NCI-H1092 (cell line): Measurements from ENCODE around the gene PARD3B.

Experiments
- DNase-seq: peaks from one replicate; lab custom pipeline; 2025; lab: John Stamatoyannopoulos, UW

Gene PARD3B

DNA sequence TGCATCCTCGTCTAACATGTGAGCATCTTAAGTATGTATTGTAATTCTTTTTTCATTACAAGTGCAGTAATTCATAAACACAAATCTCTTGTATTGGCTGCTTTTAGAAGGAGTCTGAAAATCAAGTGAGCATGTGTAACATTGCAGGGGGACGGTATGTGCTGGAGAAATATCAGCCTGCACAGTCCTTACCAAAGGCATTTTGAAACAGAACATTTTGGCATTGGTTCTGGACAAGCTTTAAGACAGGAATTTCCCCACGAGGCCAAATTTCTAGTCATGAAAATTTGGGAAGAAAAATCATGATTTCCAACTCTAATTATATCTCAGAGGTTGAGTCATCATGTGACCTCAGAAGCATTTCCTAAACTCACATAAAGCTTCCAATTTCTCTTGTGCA lies 1112.3 kb downstream of the PARD3B start:
- no peak for DNase-seq

DNA sequence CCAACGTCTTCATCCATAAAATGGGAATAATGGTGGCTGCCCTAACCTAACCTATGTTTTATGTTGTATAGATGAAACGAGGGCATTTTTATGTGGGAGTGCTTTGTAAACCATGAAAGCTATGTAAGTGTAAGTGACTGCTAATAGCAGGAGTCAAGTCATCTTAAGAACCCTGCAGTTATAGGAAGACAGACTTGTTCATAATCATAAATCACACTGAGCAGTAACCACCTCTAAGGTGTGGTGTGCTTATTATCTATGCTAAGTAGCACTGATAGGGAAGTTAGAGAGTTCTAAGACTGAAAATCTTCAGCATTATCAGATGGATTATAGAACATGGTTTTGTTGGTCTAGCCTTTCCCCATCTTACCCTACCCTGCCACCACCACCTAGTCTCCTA lies 1112.8 kb downstream of the PARD3B start:
- no peak for DNase-seq

- no peak for DNase-seq
Measured at GRCh38 chr2:205658572-205658971, 1113.3 kb downstream of the PARD3B start.

DNA sequence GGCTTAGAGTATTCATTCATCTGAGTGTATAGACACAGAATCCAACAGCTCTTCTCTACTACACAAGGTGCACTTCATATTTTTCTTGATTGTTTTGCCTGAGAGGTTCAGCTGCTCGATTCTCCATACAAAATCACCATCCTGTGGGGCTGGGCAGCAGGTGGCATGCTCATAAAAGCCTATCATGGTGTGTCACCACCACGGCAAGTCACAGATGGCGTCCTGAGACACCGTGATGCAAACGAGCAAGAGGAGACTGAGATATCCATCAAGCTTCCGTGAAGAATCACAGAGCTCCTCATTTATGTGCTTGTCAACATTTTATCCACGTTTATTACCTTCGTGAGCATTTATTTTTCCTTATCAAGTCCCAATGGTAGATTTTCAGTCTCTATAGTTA lies 1114.6 kb downstream of the PARD3B start:
- DNase-seq, result no peak

DNA sequence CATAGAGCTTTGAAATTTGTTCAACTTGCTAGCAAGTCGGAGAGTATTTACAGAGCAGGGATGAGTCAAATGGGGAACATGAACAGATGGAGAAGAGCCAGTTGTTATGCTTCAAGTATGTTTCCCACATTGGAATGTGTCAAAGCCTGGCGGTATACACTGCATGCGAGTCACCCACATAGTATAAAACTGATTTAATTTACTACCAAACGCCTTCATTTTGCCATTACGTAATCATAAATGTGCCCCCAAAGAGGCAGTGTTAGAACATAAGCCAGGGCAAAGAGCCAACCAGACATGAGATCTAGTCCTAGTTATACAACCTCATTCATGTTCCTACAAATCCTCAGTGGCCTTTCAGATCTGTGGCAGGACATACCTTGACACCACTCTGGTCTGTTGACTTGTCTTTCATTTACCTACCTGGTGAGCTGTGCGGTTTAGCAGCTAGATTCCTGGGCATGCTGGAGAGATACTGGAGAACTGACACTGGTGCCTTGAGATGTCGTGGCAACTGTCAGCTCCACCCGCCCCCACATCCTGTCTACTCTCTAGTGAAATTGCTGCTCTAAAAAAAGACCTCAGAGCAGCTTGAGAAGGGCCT lies 1115.3 kb downstream of the PARD3B start:
- no peak for DNase-seq

DNA sequence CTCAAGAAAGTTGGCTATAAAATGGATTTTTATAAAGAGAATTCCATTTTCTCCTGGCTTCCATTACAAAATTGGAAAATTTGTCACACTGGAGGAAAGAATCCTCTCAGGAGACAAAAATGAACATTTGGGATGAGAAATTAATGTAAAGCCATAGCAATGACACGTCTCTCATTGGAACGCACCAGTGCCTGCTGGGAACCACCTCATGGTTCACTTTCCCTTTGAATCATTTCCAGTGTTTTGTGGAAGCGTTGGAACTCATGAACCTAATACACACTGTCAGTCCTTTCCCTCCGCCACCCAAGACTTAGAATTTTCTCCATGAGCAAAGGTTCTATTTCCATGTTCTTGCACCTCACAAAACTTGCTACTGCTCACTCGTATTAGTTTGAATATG lies 1116.0 kb downstream of the PARD3B start:
- no peak for DNase-seq

DNA sequence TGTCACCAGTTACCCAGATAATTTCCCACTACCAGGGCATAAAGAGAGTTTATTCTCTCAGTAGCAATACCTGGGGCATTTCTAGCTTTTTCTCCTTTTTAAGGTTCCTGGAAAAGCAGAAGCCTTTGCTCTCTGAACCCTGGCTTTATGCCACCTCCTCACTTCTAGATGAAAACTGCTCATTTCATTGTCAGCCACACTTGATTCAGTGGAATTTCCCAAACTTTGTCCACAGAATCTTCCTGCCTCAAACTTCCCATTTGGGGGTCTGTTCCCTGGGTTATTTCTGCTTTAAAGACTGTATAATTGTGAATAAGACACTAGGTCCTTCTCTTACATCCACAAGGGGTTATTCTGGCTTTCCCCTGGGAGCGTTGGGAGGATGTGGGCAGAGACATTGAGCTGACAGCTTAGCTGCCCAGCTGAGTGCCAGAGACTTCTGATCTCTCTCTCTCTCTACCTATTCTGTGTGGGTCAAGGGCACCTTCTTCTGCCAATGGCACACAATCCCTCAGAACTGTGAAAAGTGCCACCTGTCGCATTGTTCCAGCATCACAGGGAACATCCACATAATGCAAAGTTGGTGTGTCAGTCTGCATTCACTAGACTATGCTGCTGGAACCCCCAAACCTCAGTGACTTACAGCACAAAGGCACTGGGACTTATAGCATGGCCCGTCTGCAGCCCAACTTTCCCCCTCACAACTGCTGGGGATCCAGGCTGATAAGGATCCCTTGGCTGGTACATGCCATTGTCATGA lies 1117.1 kb downstream of the PARD3B start:
- DNase-seq, result no peak

GRCh38 chr2:205665791-205666190 lies 1120.5 kb downstream of the PARD3B start:
- DNase-seq, result no peak
